Lower lobe of right lung (tissue), 2 donors: ENCODE data around the gene RNF26. TPM values are rescaled to one million over a fixed set of nuclear protein-coding genes. Genes with fewer than 3 reads are reported as not detected.

Experiments
- ATAC-seq, 2 donors: fragments of 200-7000 bp; cut with Tn5 transposase; one replicate each; pipeline ENCODE4 v1.9.1; 2020 to 2022; ENCODE audit warnings: mild to moderate bottlenecking in 2 of 2, moderate library complexity in 2 of 2
- DNase-seq: peaks from one replicate; pipeline ENCODE4 v3.0.0-alpha.2; 2020
- H3K27ac ChIP-seq: fragments of 200-600 bp; one replicate; pipeline ENCODE4 v1.8.0; 2022
- H3K27me3 ChIP-seq: fragments of 200-600 bp; one replicate; pipeline ENCODE4 v1.8.0; 2022; ENCODE audit warnings: low read depth
- H3K36me3 ChIP-seq: fragments of 200-600 bp; one replicate; pipeline ENCODE4 v1.8.0; 2022; ENCODE audit warnings: mild to moderate bottlenecking
- H3K4me1 ChIP-seq: fragments of 200-600 bp; one replicate; pipeline ENCODE4 v1.8.0; 2022
- H3K4me3 ChIP-seq: fragments of 200-600 bp; one replicate; pipeline ENCODE4 v1.8.0; 2022; ENCODE audit warnings: mild to moderate bottlenecking
- H3K9me3 ChIP-seq: fragments of 200-600 bp; one replicate; pipeline ENCODE4 v1.8.0; 2022
- intact Hi-C: fragments of 100-400 bp; cut with DNase I; formaldehyde crosslinking; loops from one replicate; pipeline ENCODE4 v1.11.0; 2022
- total RNA-seq: library from RNA; stranded (reverse); fragmentation: NEBNext Ultra II Directional; extraction: Animal tissue kit (Norgen Biotek cat#: 25700); gene quantifications from one replicate; pipeline ENCODE4 v1.2.1, GENCODE V29; 2021
- TF ChIP-seq, protein P1 (sequence below): fragments of 200-600 bp; IDR thresholded peaks from one replicate; pipeline ENCODE4 v1.8.0; 2022; ENCODE audit warnings: antibody characterized with exemption, mild to moderate bottlenecking
- donor health status: DM: no; HTN: yes; CAD: no; lungs with severe emphysema.

The RNF26 gene
- total RNA-seq, 1 donor from 2014 or later: 19.3 TPM

DNA sequence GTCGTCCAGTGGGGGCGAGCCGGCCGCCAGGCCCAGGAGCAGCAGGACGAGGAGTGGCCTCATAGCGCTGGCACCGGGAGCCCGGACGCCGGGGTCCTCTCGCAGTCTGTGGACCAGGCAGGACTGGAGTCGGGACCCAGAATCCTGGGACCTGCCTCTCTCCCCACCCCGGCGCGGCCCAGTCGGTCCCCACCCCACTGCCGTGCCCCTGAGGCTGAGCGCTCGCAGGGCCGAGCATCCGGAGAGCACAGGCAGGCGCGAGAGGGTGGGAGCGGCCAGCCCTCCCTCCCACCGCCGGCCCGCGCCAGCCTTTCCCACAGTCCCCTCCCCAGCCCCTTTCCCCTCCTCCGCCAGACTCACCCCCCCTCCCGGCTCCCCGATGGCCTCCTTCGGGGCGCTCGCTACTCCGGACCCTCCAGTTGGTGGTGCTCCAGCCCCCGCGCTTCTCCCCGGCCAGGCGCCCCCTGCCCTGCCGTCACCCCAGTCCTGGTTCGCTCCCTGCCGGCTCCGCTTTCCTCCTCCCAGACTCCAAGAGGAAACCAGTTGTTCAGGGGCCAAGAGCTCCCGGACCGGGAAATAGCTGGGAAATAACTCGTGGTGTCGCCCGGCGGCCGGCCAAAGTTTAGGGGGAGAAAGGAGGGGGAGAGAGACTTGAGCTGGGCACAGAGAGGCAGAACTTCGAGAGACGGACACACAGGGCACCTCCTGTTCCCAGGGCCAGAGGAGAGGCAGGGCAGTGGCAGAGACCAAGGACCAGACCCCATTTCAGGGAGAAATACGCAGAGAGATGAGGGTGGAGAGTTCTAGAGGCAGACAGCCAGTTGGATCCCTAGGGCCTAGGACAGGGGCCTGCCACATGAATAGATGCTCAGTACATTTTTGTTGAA is 6.3 kb downstream of the RNF26 start, which contains the start of gene C1QTNF5:
TSS of gene C1QTNF5 (minus strand) at position 549 of the 887 bp plus-strand sequence. CDS start at position 63, 486 bp downstream.
- H3K36me3 ChIP-seq: peaks cover 13% of the 10 kb centered on the region
- ATAC-seq (peak; percentile 52 to 60), DNase-seq (peak; percentile 77)
- H3K27ac ChIP-seq: peak within 1 kb of the TSS; percentile 89
- H3K4me3 ChIP-seq: peak within 1 kb of the TSS; percentile 68
- TF ChIP-seq, protein P1, sequence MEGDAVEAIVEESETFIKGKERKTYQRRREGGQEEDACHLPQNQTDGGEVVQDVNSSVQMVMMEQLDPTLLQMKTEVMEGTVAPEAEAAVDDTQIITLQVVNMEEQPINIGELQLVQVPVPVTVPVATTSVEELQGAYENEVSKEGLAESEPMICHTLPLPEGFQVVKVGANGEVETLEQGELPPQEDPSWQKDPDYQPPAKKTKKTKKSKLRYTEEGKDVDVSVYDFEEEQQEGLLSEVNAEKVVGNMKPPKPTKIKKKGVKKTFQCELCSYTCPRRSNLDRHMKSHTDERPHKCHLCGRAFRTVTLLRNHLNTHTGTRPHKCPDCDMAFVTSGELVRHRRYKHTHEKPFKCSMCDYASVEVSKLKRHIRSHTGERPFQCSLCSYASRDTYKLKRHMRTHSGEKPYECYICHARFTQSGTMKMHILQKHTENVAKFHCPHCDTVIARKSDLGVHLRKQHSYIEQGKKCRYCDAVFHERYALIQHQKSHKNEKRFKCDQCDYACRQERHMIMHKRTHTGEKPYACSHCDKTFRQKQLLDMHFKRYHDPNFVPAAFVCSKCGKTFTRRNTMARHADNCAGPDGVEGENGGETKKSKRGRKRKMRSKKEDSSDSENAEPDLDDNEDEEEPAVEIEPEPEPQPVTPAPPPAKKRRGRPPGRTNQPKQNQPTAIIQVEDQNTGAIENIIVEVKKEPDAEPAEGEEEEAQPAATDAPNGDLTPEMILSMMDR: no peak
- H3K4me1 ChIP-seq: peaks cover 51% of the 10 kb centered on the region
- H3K27me3 ChIP-seq: peaks cover 13% of the 10 kb centered on the region
- H3K9me3 ChIP-seq: no peaks in the 10 kb centered on the region
- intact Hi-C loops: no loop called here

DNA sequence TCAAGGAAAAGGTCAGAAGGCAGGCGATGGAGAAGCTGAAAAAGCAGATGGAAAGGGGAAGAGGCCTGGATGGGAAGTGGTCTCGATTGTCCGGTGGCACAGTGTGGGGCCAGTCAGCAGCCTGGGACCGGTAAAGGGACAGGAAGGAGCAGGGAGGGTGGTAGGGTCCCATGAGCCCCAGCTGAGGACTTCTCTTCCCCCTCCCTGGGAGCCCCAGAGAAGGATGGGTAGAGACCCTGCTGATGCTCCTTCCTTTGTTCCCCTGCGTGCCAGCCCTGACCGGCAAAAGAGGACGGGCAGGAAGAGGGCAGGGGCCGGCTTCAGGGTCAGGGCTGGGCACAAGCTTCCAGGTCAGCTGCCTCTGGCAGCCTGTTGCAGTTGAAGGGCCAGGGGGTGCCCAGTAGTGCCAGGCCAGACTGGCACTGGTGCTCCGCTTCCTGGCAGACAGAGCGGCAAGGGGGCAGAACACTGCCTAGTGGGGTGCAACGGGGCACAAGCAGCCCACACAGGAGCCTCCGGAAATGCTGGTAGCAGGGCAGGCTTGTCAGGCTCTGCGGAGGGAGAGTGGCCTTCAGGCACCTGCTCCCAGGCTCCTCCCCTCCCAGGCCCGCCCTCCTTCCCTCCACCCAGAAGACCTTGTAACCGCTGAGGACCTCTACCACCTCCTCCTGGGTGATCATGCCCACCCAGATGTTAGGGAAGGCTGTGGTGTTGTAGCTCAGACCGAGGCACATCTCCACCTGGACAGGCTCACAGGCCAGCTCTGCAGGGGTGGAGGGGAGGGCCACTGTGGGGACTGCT is 7.1 kb downstream of the RNF26 start:
- peaks cover 47% of the 10 kb centered on the region for H3K4me1 ChIP-seq
- peak; percentile 43 for DNase-seq

DNA sequence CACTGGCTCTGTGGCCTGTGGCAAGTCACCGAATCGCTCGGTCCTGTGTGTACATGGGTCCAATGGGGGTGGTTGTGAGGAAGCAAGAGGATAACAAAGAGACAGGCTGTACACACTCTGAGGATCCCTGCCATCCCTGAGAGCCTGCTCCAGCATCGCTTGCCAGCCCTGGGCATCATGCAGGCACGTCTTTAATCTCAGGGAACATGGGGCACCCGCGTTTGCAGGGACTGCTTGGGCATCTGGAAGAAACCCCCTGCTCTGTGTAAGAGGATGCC is 7.6 kb downstream of the RNF26 start:
- intact Hi-C loops: no loop called here
- peaks cover 44% of the 10 kb centered on the region for H3K4me1 ChIP-seq
- TF ChIP-seq, protein P1: no peak
- ATAC-seq (no peak), DNase-seq (no peak)
- H3K36me3 ChIP-seq: peaks cover 3% of the 10 kb centered on the region
- no peaks in the 10 kb centered on the region for H3K9me3 ChIP-seq
- no peak overlapping the region for H3K27ac ChIP-seq
- no peak overlapping the region for H3K4me3 ChIP-seq
- H3K27me3 ChIP-seq: peaks cover 13% of the 10 kb centered on the region

More for the DNA sequence above, 7.1 kb downstream of the RNF26 start:
- TF ChIP-seq, protein P1: no peak
- peak overlapping the region; percentile 89 for H3K27ac ChIP-seq
- no peak for ATAC-seq
- peaks cover 8% of the 10 kb centered on the region for H3K36me3 ChIP-seq
- peak overlapping the region; percentile 68 for H3K4me3 ChIP-seq
- no peaks in the 10 kb centered on the region for H3K9me3 ChIP-seq
- intact Hi-C loops: no loop called here
- H3K27me3 ChIP-seq: peaks cover 13% of the 10 kb centered on the region

DNA sequence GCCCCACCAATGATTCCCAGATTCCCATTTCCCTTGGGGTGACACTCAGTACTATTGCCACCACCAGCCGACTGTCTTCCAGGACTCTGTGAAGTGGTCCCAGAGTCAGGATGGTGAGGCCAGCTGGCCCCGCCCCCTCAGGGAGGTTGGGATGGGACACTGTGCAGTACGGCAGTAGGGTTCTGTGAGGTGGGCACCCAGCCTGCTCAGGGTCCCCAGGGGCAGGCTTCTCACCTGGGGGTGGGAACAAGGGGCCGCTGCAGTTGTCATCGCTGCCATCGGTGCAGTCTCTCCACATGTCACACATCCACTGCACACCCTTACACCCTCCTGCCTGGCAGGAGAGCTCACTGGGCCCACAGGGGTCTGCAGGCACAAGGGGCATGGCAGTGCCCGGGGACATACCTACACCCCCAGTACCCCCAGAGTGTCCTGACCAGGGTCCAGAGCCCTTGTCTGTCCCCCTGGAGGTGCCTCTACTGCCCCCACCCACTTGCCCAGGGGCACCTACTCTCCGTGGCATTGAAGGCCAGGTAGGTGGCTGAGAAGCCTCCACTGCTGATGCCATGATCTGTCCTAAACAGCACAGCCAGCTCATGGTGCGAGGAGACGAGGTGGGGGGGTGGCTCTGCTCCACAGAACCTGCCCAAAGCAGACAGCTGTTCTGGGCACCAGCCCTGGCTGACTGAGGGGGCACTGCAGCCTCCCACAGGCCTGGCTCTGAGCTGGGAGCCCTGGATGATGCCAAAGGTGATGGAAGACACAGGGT is 8.2 kb downstream of the RNF26 start:
- intact Hi-C loops: no loop called here
- peaks cover 13% of the 10 kb centered on the region for H3K27me3 ChIP-seq
- ATAC-seq (no peak), DNase-seq (peak; percentile 43)
- no peak overlapping the region for H3K27ac ChIP-seq
- TF ChIP-seq, protein P1: no peak
- no peak overlapping the region for H3K4me3 ChIP-seq
- no peaks in the 10 kb centered on the region for H3K36me3 ChIP-seq
- H3K4me1 ChIP-seq: peaks cover 40% of the 10 kb centered on the region
- H3K9me3 ChIP-seq: no peaks in the 10 kb centered on the region

DNA sequence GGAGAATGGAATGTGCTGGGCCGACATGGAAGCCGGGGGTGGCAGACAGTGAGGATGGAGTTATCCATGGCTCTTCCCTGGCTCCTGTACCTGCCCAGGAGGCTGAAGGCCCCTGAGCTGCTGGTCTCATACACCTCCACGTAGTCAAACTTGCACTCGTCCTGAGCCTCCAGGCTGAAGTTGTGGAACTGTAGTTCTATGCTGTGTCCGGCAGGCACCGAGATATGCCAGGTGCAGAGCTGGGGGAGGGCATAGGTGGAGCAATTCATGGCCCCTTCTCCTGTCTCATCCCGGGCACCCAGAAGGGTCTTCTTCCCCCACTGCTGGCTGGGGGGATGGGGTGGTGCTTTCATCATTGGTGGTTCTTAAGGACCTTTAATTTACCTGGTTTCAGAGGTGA is 9.4 kb downstream of the RNF26 start:
- intact Hi-C loops: no loop called here
- peaks cover 31% of the 10 kb centered on the region for H3K4me1 ChIP-seq

More for the DNA sequence above, 9.4 kb downstream of the RNF26 start:
- H3K4me3 ChIP-seq: no peak overlapping the region
- TF ChIP-seq, protein P1: no peak
- H3K36me3 ChIP-seq: no peaks in the 10 kb centered on the region
- no peaks in the 10 kb centered on the region for H3K9me3 ChIP-seq
- H3K27ac ChIP-seq: no peak overlapping the region
- peak; percentile 20 for DNase-seq
- H3K27me3 ChIP-seq: peaks cover 13% of the 10 kb centered on the region
- no peak for ATAC-seq
